ENCODE results near the gene CD38.

DNA sequence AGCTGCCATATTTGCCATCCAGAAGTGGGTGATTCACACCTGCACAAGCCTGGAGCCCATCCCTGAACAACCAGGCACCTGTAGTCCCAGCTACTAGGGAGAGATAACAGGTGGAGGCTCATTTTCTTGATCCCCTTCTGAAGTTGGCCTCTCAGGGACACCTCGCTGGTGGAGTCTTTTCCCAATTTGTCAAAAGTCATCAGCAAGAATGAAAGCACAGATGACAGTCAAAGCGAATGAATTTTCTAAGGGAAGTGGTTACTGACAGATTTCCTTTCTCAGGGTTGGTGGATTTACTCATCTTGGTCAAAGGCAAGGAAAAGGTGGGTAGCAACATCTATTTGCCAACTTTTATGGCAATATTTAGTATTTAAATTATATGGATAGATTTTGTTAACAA lies 123.9 kb downstream of the CD38 start:
- TF ChIP-seq, protein P1, sequence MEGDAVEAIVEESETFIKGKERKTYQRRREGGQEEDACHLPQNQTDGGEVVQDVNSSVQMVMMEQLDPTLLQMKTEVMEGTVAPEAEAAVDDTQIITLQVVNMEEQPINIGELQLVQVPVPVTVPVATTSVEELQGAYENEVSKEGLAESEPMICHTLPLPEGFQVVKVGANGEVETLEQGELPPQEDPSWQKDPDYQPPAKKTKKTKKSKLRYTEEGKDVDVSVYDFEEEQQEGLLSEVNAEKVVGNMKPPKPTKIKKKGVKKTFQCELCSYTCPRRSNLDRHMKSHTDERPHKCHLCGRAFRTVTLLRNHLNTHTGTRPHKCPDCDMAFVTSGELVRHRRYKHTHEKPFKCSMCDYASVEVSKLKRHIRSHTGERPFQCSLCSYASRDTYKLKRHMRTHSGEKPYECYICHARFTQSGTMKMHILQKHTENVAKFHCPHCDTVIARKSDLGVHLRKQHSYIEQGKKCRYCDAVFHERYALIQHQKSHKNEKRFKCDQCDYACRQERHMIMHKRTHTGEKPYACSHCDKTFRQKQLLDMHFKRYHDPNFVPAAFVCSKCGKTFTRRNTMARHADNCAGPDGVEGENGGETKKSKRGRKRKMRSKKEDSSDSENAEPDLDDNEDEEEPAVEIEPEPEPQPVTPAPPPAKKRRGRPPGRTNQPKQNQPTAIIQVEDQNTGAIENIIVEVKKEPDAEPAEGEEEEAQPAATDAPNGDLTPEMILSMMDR (IDR thresholded peaks at IDR 0.05), result no peak
- TF ChIP-seq EP300 (IDR thresholded peaks at IDR 0.05), result no peak

All from sigmoid colon (tissue), 4 donors.